Stomach (tissue), 4 donors: ENCODE results near the gene HMG20A.

Source experiments
- POLR2A ChIP-seq, 4 donors: fragments of 450-650 bp; IDR thresholded peaks; one replicate each; pipeline ENCODE4 v1.6.1; 2016; ENCODE audit warnings: antibody characterized with exemption in 4 of 4, control low read depth in 2 of 4, mild to moderate bottlenecking in 1 of 4, moderate library complexity in 1 of 4
- POLR2AphosphoS5 ChIP-seq, 3 donors: sonication (generic); formaldehyde crosslinking; IDR thresholded peaks; one replicate each; pipeline ENCODE4 v1.6.1; 2016; ENCODE audit warnings: antibody characterized with exemption in 3 of 3
- TF ChIP-seq, protein P1 (sequence below), 7 experiments: fragments of 450-650 bp in 4 of 7; fragments of 200-600 bp in 3 of 7; sonication (generic) in 3 of 7; IDR thresholded peaks; one replicate each; pipeline ENCODE4 v1.5.1; 2016 to 2019; ENCODE audit warnings: antibody characterized with exemption in 7 of 7, control low read depth in 2 of 7, mild to moderate bottlenecking in 1 of 7

DNA sequence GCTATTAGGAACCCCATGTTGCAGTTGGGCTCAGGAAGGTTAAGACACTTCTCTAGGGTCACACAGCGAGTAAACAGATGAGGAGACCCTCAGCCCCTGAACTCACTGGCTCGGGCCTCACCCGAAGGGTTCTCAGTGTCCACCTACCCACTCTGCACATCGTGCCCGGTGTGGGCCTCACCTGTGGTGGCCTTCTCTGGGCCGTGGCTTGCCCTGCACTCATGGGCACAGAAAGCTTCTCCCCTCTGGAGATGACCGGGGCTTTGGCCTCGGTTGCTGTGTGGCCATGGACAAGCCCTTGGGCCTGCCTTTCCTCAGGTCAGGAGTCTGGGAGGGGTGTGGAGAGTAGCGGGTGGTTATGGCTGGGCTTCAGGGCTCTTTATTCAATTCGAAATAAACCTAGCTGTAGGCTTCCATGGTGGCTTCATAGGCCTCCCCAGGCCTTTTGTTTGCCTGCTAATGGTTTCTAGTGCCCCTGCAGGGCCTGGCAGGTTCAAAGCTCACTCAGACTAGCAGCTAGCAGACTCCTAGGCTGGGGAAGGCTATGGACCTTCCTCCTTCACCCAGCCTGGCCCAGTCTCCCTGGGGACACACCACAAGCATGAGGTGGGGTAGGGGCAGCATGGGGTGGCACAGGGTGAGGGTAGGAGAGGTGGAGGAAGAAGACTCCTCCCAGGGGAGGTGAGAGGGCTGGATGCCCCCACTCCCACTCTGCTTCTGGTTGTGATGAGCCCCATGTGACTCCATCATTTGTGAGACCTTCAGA is 108.9 kb downstream of the HMG20A start:
- TF ChIP-seq, protein P1, sequence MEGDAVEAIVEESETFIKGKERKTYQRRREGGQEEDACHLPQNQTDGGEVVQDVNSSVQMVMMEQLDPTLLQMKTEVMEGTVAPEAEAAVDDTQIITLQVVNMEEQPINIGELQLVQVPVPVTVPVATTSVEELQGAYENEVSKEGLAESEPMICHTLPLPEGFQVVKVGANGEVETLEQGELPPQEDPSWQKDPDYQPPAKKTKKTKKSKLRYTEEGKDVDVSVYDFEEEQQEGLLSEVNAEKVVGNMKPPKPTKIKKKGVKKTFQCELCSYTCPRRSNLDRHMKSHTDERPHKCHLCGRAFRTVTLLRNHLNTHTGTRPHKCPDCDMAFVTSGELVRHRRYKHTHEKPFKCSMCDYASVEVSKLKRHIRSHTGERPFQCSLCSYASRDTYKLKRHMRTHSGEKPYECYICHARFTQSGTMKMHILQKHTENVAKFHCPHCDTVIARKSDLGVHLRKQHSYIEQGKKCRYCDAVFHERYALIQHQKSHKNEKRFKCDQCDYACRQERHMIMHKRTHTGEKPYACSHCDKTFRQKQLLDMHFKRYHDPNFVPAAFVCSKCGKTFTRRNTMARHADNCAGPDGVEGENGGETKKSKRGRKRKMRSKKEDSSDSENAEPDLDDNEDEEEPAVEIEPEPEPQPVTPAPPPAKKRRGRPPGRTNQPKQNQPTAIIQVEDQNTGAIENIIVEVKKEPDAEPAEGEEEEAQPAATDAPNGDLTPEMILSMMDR (IDR thresholded peaks at IDR 0.05), result no peak
- TF ChIP-seq POLR2AphosphoS5 (IDR thresholded peaks at IDR 0.05) (no peak), POLR2A (IDR thresholded peaks at IDR 0.05) (no peak)
